Activated CD4-positive, CD25-positive, alpha-beta regulatory T cell (primary cell): ENCODE results near the gene FZD7.

Experiments
- DNase-seq, 4 experiments: peaks; one replicate each; lab custom pipeline; 2025; lab: John Stamatoyannopoulos, UW

FZD7 gene

GRCh38 chr2:202037086-202037485 lies 3.4 kb downstream of the FZD7 start:
- DNase-seq = no peak

- DNase-seq = no peak
Measured at GRCh38 chr2:202038471-202039277, 5.0 kb downstream of the FZD7 start.

- no peak for DNase-seq
Measured at GRCh38 chr2:202039278-202040078, 5.8 kb downstream of the FZD7 start.

- DNase-seq = no peak
Measured at GRCh38 chr2:202040079-202040844, 6.6 kb downstream of the FZD7 start.

GRCh38 chr2:202042444-202042843 lies 8.8 kb downstream of the FZD7 start:
- no peak for DNase-seq

- no peak for DNase-seq
Measured at GRCh38 chr2:202043475-202043874, 9.8 kb downstream of the FZD7 start.

GRCh38 chr2:202044777-202045176 lies 11.1 kb downstream of the FZD7 start:
- DNase-seq = no peak

- no peak for DNase-seq
Measured at GRCh38 chr2:202046572-202046971, 12.9 kb downstream of the FZD7 start.

- no peak for DNase-seq
Measured at GRCh38 chr2:202049092-202049728, 15.6 kb downstream of the FZD7 start.

GRCh38 chr2:202049840-202050239 lies 16.2 kb downstream of the FZD7 start:
- no peak for DNase-seq

GRCh38 chr2:202050652-202051051 lies 17.0 kb downstream of the FZD7 start:
- no peak for DNase-seq

GRCh38 chr2:202051499-202052161 lies 18.0 kb downstream of the FZD7 start:
- DNase-seq = no peak

- DNase-seq = no peak
Measured at GRCh38 chr2:202052235-202052634, 18.6 kb downstream of the FZD7 start.

- no peak for DNase-seq
Measured at GRCh38 chr2:202054679-202055078, 21.0 kb downstream of the FZD7 start.

GRCh38 chr2:202056611-202057010 lies 23.0 kb downstream of the FZD7 start:
- no peak for DNase-seq

GRCh38 chr2:202060218-202060617 lies 26.6 kb downstream of the FZD7 start:
- no peak for DNase-seq

GRCh38 chr2:202061695-202062094 lies 28.0 kb downstream of the FZD7 start:
- DNase-seq = no peak

- no peak for DNase-seq
Measured at GRCh38 chr2:202064171-202064880, 30.7 kb downstream of the FZD7 start.

GRCh38 chr2:202064881-202065230 lies 31.2 kb downstream of the FZD7 start:
- DNase-seq = no peak

- no peak for DNase-seq
Measured at GRCh38 chr2:202065876-202066275, 32.2 kb downstream of the FZD7 start.

GRCh38 chr2:202066875-202067274 lies 33.2 kb downstream of the FZD7 start:
- DNase-seq = no peak
